ENCODE results near the gene NMNAT3.

DNA sequence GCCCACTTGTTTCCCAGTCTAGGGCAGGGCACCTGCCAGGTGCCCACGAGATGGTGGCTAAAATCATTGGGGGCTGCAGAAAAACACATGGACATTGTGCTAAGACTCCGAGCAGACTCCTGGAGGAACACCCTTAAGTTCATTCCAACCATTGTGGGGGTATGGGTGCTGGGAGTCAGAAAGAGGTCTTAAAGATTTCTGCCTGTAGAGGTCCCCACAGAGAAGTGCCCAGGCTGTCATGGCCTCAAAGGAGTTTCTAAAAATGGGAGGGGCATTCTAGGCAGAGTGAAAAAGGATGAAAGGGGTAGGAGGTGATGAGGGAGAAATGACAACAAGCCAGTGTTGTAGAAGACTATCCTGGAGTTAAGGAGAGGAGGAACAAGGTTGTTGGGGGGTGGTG lies 155.4 kb downstream of the NMNAT3 start:
- TF ChIP-seq, protein P1, sequence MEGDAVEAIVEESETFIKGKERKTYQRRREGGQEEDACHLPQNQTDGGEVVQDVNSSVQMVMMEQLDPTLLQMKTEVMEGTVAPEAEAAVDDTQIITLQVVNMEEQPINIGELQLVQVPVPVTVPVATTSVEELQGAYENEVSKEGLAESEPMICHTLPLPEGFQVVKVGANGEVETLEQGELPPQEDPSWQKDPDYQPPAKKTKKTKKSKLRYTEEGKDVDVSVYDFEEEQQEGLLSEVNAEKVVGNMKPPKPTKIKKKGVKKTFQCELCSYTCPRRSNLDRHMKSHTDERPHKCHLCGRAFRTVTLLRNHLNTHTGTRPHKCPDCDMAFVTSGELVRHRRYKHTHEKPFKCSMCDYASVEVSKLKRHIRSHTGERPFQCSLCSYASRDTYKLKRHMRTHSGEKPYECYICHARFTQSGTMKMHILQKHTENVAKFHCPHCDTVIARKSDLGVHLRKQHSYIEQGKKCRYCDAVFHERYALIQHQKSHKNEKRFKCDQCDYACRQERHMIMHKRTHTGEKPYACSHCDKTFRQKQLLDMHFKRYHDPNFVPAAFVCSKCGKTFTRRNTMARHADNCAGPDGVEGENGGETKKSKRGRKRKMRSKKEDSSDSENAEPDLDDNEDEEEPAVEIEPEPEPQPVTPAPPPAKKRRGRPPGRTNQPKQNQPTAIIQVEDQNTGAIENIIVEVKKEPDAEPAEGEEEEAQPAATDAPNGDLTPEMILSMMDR (IDR thresholded peaks at IDR 0.05; ENCODE audit: low read length): peak; percentile 31; the same call in 1 of the 2 replicates
- no peak for TF ChIP-seq EZH2 (IDR thresholded peaks at IDR 0.05; ENCODE audit: borderline replicate concordance, low read length)

Data from OCI-LY1 (cell line).